Measurements from ENCODE around the gene JAZF1. TPM values are rescaled to one million over a fixed set of nuclear protein-coding genes. Genes with fewer than 3 reads are reported as not detected.

The JAZF1 gene
- total and polyA plus RNA-seq, 8 donors: 0.58 to 16.7 (median 7.2) TPM

DNA sequence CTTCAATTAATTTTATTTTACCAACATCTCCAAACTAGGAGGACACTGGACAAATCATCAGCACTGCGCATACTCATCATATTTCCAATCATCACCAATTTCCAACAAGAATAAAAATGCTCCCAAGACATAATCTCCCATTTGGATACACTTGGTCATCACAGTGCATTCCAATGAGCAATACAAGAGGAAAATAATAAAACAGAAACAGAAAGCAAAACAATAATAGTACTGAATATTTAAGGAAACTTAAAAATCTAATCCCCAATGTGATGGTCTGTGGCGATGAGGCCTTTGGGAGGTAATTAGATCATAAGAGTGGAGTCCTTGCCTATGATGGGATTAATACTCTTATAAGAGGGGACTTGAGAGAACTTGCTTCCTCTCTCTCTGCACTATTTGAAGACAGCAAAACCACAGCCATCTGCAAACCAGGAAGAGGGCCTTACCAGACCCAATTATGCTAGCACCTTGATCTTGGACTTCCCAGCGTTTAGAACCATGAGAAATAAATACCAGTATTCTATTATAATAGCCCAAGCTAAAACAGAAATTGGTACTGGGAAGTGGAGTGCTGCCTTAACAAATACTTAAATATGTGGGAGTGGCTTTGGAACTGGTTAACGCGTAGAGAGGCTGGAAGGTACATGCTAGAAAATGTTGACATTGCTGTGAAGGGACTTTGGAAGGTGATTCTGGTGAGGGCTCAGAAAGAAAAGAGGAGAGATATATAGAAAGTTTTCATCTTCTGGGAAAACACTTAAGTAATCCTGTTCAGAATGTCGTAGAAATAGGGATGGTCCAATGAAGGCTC, 91.5 kb downstream of the JAZF1 start:
- TF ChIP-seq POLR2AphosphoS5 (IDR thresholded peaks at IDR 0.05): no peak
- TF ChIP-seq POLR2A (IDR thresholded peaks at IDR 0.05): no peak
- TF ChIP-seq EP300 (IDR thresholded peaks at IDR 0.05): no peak
- no peak for TF ChIP-seq CTCF (IDR thresholded peaks at IDR 0.05)
- WGBS, 5 donors: 72 to 81% (median 73%) methylated on average over 6 of the region's 6 CpGs
- no peak for DNase-seq
- no peaks in the 10 kb centered on the region for H3K27me3 ChIP-seq
- H3K36me3 ChIP-seq: no peaks in the 10 kb centered on the region
- intact Hi-C loops (cut with DNase I; ENCODE audit: low total_unique reads): no loop called here
- H3K4me1 ChIP-seq: peaks cover 0 to 27% (median 7%) of the 10 kb centered on the region in 4 donors
- H3K9me3 ChIP-seq: no peaks in the 10 kb centered on the region
- H3K27ac ChIP-seq: peak overlapping the region in 1 of 5 donors; percentile 6
- no peak overlapping the region for H3K4me3 ChIP-seq

- H3K9me3 ChIP-seq: no peaks in the 10 kb centered on the region
- DNase-seq: no peak
- WGBS, 5 donors: 70 to 91% (median 85%) methylated on average over 4 of the region's 4 CpGs
Observed at GRCh38 chr7:28088032-28088431, 92.6 kb downstream of the JAZF1 start.

GRCh38 chr7:28086198-28086597, 94.4 kb downstream of the JAZF1 start:
- intact Hi-C loops (cut with DNase I; ENCODE audit: low total_unique reads): no loop called here
- DNase-seq: no peak
- H3K36me3 ChIP-seq: no peaks in the 10 kb centered on the region
- 63 to 85% (median 81%) methylated on average over 2 of the region's 2 CpGs for WGBS, 5 donors
- TF ChIP-seq POLR2A (IDR thresholded peaks at IDR 0.05) (no peak), EP300 (IDR thresholded peaks at IDR 0.05) (no peak), POLR2AphosphoS5 (IDR thresholded peaks at IDR 0.05) (no peak), CTCF (IDR thresholded peaks at IDR 0.05) (no peak)
- H3K4me1 ChIP-seq: peaks cover 8 to 53% (median 15%) of the 10 kb centered on the region in 4 donors
- no peaks in the 10 kb centered on the region for H3K9me3 ChIP-seq
- no peak overlapping the region for H3K4me3 ChIP-seq
- no peaks in the 10 kb centered on the region for H3K27me3 ChIP-seq
- H3K27ac ChIP-seq: no peak overlapping the region

More at GRCh38 chr7:28088032-28088431, 92.6 kb downstream of the JAZF1 start:
- peaks cover 8 to 38% (median 13%) of the 10 kb centered on the region in 4 donors for H3K4me1 ChIP-seq
- no peak overlapping the region for H3K4me3 ChIP-seq
- H3K27me3 ChIP-seq: no peaks in the 10 kb centered on the region
- intact Hi-C loops (cut with DNase I; ENCODE audit: low total_unique reads): no loop called here
- H3K36me3 ChIP-seq: no peaks in the 10 kb centered on the region
- H3K27ac ChIP-seq: peak overlapping the region in 1 of 5 donors; percentile 16
- TF ChIP-seq POLR2A (IDR thresholded peaks at IDR 0.05) (no peak), EP300 (IDR thresholded peaks at IDR 0.05) (no peak), POLR2AphosphoS5 (IDR thresholded peaks at IDR 0.05) (no peak), CTCF (IDR thresholded peaks at IDR 0.05) (no peak)

DNA sequence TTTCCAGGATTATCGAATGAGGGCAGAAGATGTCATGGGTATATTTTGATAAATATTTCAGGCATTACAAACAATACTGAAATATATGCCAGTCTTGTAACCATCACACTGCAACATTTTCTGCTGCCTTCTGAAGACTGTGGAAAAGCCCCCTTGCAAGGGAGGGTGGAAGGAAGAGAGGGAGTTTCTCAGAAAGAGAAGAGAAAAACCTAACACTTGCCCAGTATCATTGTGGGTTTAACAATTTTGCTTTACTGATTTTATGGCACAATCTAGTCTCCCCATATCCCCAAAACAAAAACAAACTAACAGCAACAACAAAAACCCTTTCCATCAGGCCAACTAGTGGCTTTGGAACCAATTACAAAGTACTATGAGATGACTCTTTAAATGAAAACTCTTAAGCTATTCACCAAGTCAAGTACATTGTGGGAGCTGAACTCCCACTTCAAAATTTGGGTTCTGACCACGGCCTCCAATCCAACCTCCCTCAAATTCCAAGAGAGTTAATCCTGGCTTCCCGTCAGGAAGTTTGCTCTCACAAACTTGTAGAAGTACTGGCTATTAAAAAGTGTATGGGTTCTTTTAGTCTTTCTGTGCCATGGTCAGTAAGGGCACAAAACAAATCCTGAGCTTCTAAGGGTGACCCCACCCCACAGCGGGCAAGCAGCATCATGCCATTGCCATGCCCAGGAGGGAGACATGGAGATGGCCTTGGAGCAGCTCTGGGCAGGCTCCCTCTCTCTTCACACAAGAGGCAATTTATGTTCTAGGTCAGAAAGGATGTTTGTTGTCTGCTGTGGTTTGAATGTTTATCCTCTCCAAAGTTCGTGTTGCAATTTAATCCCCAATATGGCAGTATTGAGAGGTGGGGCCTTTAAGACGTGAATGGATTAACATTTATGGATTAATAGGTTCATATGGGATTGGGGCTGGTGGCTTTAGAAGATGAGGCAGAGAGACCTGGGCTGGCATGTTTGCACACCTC, 96.3 kb downstream of the JAZF1 start:
- intact Hi-C loops (cut with DNase I; ENCODE audit: low total_unique reads): no loop called here
- peaks cover 8 to 72% (median 20%) of the 10 kb centered on the region in 4 donors for H3K4me1 ChIP-seq

More for the DNA sequence above, 96.3 kb downstream of the JAZF1 start:
- 76 to 86% (median 80%) methylated on average over 6 of the region's 6 CpGs for WGBS, 5 donors
- Histone ChIP-seq H3K27ac (peak overlapping the region in 3 of 5 donors; percentile 30 to 52 (median 43)), H3K9me3 (no peaks in the 10 kb centered on the region), H3K36me3 (no peaks in the 10 kb centered on the region), H3K4me3 (no peak overlapping the region), H3K27me3 (no peaks in the 10 kb centered on the region)
- DNase-seq: no peak
- no peak for TF ChIP-seq EP300 (IDR thresholded peaks at IDR 0.05)
